Measurements from ENCODE around the gene SH2D4B. TPM values are rescaled to one million over a fixed set of nuclear protein-coding genes. Genes with fewer than 3 reads are reported as not detected.
A peak's percentile ranks its signal among the peaks of the same experiment; 100 is the strongest.

SH2D4B gene
- total and polyA plus RNA-seq, 2 of the 13 experiments (the other 11 are each of a cell fraction or from before 2014, with no cell fraction given), result not detected

DNA sequence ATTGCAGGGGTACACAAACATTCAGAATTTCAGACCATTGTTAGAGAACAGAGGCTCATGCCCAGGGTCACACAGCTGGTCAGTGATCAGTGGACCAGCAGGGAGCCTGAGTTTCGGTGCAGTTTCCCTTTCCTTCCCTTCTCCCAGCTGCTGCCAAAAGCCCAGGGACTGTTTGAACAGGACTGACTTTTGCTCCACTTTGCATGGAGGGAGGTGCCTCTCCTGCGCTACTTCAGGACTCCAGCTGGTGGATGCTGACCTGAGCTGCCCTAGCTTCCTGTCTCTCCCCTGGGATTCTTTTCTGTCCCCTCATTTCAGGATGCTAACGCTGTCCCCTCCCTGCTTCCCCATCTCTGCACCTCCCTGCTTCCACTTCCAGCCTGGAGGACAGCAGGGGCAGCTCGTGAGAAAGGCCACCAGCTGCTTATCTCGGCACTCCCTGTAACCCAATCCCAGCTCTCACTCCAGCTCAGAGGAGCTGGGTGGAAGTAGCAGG lies 14.5 kb downstream of the SH2D4B start (continued):
- TF ChIP-seq, protein P1, sequence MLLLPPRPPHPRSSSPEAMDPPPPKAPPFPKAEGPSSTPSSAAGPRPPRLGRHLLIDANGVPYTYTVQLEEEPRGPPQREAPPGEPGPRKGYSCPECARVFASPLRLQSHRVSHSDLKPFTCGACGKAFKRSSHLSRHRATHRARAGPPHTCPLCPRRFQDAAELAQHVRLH (CRISPR knock-in tag; IDR thresholded peaks at IDR 0.05; ENCODE audit: borderline replicate concordance, low read depth), result no peak
- TF ChIP-seq, protein P2, sequence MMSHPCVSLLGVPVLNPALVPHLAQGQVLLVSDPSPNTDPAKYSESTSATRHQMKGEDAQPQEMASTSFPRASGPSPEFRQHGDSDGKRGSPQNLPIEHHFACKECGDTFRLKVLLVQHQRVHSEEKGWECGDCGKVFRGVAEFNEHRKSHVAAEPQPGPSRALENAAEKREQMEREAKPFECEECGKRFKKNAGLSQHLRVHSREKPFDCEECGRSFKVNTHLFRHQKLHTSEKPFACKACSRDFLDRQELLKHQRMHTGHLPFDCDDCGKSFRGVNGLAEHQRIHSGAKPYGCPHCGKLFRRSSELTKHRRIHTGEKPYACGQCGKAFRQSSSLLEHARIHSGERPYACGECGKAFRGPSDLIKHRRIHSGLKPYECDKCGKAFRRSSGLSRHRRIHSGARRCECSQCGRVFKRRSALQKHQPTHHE (CRISPR knock-in tag; IDR thresholded peaks at IDR 0.05; ENCODE audit: borderline replicate concordance), result no peak
- TF ChIP-seq KDM5B (CRISPR knock-in tag; IDR thresholded peaks at IDR 0.05; ENCODE audit: borderline replicate concordance) (no peak), ZNF18 (CRISPR knock-in tag; IDR thresholded peaks at IDR 0.05; ENCODE audit: insufficient replicate concordance) (no peak), ZNF230 (CRISPR knock-in tag; IDR thresholded peaks at IDR 0.05) (no peak), MLLT10 (CRISPR knock-in tag; IDR thresholded peaks at IDR 0.05) (no peak), MATR3 (CRISPR knock-in tag; IDR thresholded peaks at IDR 0.05) (no peak), ZBED4 (CRISPR knock-in tag; IDR thresholded peaks at IDR 0.05; ENCODE audit: borderline replicate concordance) (no peak), ZNF282 (IDR thresholded peaks at IDR 0.05; ENCODE audit: partially characterized antibody) (no peak), SP2 (CRISPR knock-in tag; IDR thresholded peaks at IDR 0.05) (no peak), RXRB (CRISPR knock-in tag; IDR thresholded peaks at IDR 0.05; ENCODE audit: borderline replicate concordance) (peak; percentile 39; the same call in 1 of the 2 replicates), KLF13 (CRISPR knock-in tag; IDR thresholded peaks at IDR 0.05) (no peak), GATAD2A (CRISPR knock-in tag; IDR thresholded peaks at IDR 0.05) (no peak), GTF3A (CRISPR knock-in tag; conservative IDR thresholded peaks at IDR 0.05) (no peak)
- TF ChIP-seq, protein P3, sequence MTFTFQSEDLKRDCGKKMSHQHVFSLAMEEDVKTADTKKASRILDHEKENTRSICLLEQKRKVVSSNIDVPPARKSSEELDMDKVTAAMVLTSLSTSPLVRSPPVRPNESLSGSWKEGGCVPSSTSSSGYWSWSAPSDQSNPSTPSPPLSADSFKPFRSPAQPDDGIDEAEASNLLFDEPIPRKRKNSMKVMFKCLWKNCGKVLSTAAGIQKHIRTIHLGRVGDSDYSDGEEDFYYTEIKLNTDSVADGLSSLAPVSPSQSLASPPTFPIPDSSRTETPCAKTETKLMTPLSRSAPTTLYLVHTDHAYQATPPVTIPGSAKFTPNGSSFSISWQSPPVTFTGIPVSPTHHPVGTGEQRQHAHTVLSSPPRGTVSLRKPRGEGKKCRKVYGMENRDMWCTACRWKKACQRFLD (CRISPR knock-in tag; IDR thresholded peaks at IDR 0.05; ENCODE audit: borderline replicate concordance), result no peak
- TF ChIP-seq, protein P4, sequence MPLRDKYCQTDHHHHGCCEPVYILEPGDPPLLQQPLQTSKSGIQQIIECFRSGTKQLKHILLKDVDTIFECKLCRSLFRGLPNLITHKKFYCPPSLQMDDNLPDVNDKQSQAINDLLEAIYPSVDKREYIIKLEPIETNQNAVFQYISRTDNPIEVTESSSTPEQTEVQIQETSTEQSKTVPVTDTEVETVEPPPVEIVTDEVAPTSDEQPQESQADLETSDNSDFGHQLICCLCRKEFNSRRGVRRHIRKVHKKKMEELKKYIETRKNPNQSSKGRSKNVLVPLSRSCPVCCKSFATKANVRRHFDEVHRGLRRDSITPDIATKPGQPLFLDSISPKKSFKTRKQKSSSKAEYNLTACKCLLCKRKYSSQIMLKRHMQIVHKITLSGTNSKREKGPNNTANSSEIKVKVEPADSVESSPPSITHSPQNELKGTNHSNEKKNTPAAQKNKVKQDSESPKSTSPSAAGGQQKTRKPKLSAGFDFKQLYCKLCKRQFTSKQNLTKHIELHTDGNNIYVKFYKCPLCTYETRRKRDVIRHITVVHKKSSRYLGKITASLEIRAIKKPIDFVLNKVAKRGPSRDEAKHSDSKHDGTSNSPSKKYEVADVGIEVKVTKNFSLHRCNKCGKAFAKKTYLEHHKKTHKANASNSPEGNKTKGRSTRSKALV (CRISPR knock-in tag; IDR thresholded peaks at IDR 0.05), result no peak
- TF ChIP-seq, protein P5, sequence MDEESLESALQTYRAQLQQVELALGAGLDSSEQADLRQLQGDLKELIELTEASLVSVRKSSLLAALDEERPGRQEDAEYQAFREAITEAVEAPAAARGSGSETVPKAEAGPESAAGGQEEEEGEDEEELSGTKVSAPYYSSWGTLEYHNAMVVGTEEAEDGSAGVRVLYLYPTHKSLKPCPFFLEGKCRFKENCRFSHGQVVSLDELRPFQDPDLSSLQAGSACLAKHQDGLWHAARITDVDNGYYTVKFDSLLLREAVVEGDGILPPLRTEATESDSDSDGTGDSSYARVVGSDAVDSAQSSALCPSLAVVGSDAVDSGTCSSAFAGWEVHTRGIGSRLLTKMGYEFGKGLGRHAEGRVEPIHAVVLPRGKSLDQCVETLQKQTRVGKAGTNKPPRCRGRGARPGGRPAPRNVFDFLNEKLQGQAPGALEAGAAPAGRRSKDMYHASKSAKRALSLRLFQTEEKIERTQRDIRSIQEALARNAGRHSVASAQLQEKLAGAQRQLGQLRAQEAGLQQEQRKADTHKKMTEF (CRISPR knock-in tag; IDR thresholded peaks at IDR 0.05), result no peak

All from HepG2 (cell line).